8988T (cell line): Measurements from ENCODE around the gene DHRSX.

Experiments
- DNase-seq: peaks from one replicate; pipeline ENCODE4 v3.0.0; 2011

The DHRSX gene

GRCh38 chrX:2452799-2453198, 48.0 kb downstream of the DHRSX start:
- DNase-seq, result no peak

GRCh38 chrX:2452317-2452784, 48.4 kb downstream of the DHRSX start:
- no peak for DNase-seq

- no peak for DNase-seq
Measured at GRCh38 chrX:2451501-2452316, 49.1 kb downstream of the DHRSX start.

GRCh38 chrX:2450681-2451080, 50.1 kb downstream of the DHRSX start:
- no peak for DNase-seq

GRCh38 chrX:2449135-2449886, 51.5 kb downstream of the DHRSX start:
- DNase-seq, result no peak

GRCh38 chrX:2447484-2447883, 53.3 kb downstream of the DHRSX start:
- no peak for DNase-seq

GRCh38 chrX:2446815-2447214, 54.0 kb downstream of the DHRSX start:
- DNase-seq, result no peak

- no peak for DNase-seq
Measured at GRCh38 chrX:2445662-2446623, 54.8 kb downstream of the DHRSX start.

GRCh38 chrX:2442694-2443093, 58.1 kb downstream of the DHRSX start:
- no peak for DNase-seq

- DNase-seq, result no peak
Measured at GRCh38 chrX:2441466-2441865, 59.3 kb downstream of the DHRSX start.

GRCh38 chrX:2439613-2440012, 61.2 kb downstream of the DHRSX start:
- no peak for DNase-seq

GRCh38 chrX:2435465-2435864, 65.3 kb downstream of the DHRSX start:
- no peak for DNase-seq

GRCh38 chrX:2434270-2435163, 66.3 kb downstream of the DHRSX start:
- no peak for DNase-seq

- no peak for DNase-seq
Measured at GRCh38 chrX:2432298-2432863, 68.4 kb downstream of the DHRSX start.

- DNase-seq, result no peak
Measured at GRCh38 chrX:2430265-2430825, 70.4 kb downstream of the DHRSX start.

- no peak for DNase-seq
Measured at GRCh38 chrX:2427737-2428136, 73.0 kb downstream of the DHRSX start.

- DNase-seq, result no peak
Measured at GRCh38 chrX:2427147-2427546, 73.6 kb downstream of the DHRSX start.

GRCh38 chrX:2426289-2426882, 74.4 kb downstream of the DHRSX start:
- no peak for DNase-seq

- DNase-seq, result no peak
Measured at GRCh38 chrX:2425286-2426071, 75.3 kb downstream of the DHRSX start.

GRCh38 chrX:2424317-2424716, 76.5 kb downstream of the DHRSX start:
- DNase-seq, result no peak
